HG03575 (cell line): ENCODE measurements around the gene BANP.
"Not testable (repeated sequence)": the region's sequence is repeated elsewhere in the genome, so short reads cannot be mapped to it uniquely, and the experiment has no call there.

Experiments used
- ATAC-seq: cut with Tn5 transposase; IDR thresholded peaks from one replicate; pipeline ENCODE4 v1.9.1; 2021; ENCODE audit not compliant: unreplicated experiment, insufficient number of reproducible peaks, low FRiP score; ENCODE audit errors: extremely low read depth

BANP gene

DNA sequence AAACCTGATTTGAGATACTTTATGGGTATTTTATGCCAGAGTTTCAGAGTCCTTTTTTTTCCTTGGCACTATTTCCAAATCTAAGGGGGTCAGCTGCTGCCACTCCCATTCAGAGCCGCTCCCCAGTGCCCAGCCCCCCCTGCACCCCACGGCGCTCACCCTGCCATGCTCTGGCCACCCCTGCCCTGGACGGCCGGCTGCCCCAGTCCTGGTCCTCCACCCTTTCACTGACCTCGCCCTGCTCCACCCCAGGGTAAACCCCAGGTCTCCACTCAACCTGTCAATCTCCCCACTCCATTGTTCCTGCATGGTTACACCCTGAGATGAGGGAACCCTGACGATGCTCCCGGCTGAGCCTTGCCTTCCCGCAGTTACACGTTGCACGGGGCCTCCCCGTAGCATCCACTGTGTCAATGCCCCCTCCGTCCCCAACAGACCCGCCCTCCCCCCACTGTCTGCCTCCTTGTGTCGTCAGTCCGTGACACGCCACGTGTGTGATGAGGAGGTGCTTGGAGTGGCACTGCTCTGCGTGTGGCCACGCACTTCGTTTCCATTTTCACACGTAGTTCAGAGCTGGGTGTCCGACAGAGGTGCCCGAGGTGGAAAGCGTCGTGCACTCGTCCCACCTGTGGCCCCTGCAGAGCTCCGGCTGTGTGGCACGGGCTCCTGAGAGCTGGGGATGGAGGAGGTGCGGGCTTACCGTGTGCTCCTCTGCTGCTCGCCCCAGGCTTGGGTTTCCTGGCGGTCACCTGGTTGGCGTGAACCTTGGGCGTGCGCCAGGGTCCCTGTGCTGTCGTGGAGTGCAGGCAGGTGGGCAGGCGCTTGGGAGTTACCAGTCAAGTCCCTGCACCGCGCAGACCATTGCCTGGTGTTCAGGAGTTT lies 116.5 kb downstream of the BANP start:
- ATAC-seq: no peak

DNA sequence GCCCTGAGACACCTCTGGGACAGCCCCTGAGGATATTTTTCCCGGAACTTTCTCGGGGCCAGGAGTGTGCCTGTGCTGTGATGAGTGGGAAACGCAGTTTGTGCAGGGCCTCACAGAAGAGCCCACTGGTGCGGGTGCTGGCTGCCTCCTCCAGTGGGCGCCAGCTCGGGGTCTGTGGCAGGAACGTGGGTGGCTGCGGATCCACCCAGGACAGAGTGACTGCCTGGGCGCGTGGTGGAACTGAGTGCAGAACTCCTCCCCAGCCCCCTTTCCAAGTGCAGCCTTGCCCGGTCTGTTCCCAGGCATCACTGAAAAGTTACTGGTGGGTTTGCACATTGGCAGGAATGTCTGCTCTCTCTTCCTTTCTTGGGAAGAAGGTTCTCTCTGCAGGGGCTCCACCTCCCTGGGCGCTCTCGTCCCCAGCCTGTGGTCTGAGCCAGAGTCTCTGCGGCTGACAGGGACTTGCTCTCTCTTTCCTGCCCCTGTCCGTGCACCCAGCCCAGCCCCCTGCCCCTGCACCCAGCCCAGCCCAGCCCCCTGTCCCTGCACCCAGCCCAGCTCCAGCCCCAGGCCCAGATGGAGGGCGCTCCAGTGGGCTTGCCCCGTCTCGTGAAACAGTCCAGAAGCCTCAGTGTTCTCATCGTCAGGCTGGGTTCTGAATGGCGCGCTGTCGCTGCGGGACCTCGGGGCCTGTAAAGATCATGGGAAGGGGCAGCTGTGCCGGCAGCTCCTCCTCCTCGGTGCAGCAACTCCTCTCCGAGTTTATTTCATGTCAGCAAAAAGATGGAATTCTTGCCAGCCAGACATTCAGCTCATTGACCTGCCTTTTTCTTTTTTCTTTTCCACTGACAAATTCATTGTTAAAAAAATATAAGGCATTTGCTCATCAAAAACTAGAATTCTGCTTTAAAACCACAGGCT lies 117.5 kb downstream of the BANP start:
- ATAC-seq: no peak

DNA sequence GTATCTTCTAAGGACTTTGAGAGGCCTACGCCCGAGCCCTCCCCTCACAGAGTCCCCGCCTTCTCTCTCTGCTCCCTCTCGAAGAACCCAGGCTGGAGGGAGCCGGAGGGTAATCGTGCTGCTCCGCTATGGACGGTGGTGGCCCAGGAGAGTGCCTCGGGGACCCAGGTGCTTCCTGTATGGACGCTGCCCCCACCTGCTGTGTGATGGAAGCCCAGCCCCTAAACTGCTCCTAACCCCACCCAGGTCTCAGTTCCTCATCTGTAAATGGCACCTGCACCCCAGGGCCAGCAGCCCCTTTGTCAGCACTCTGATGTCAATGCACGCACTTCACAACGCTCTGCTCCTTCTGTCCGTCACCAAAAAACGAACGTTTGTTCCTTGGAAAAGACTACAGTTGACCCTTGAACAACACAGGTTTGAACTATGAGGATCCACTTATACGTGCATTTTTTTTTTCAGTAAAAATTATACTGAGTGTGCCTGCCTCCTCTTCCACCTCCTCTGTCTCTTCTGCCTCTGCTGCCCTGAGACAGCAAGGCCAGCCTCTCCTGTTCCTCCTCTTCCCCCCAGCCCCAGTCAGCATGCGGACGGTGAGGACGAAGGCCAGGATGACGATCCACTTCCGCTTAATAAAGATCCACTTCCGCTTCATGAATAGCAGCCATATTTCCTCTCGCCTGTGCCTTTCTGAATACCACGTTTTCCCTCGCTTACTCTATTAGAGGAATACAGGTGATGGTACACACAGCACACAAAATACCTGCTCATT lies 118.3 kb downstream of the BANP start:
- no peak for ATAC-seq

DNA sequence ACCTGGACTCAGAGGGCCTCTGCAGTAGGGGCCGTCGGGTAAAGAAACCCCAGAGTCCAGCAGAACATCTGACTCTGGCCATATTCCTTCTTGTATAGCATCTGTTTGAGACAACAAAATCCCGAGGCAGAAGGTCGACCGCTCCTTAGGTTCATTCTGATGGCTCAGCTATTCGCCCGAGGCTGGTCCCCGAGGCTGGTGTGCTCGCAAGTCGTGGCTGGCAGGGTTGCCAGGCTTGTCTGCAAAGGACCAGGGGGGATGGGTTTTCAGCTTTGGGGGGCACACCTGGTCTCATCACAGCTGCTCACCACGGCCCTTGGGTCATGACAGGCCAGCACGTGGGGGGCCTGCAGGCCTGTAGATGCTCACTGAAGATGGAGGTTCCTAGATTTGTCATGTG lies 119.1 kb downstream of the BANP start:
- no peak for ATAC-seq

DNA sequence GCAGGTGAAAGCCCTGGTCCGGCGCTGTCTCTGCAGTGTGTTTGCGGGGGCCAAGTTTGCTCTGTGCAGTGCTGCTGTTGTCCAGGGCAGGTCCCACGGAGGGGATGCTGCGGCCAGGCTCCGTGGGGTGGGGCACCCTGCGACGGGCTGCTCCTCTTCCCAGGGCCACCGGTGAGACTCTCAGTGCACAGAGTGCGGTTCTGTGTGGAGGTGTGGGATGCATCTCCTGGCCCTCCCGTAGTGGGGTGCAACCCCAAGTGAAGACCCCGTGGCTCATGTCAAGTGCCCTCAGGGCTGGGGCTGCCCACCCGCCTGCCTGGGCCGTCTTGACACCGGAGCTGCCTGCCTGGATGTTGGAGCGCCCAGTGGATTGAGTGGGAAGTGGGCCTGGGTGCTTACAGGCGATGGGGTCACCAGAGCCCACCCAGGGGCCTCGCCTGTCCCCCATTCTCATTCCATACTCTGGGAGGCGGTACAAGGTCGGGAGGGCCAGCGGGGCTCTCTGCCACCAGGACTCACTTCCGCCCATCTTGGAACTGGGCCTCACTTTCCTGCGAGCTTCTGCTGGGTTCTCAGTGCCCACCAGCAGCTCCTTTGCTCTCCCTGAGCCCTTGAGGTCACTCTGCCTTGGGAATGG lies 119.9 kb downstream of the BANP start:
- no peak for ATAC-seq

DNA sequence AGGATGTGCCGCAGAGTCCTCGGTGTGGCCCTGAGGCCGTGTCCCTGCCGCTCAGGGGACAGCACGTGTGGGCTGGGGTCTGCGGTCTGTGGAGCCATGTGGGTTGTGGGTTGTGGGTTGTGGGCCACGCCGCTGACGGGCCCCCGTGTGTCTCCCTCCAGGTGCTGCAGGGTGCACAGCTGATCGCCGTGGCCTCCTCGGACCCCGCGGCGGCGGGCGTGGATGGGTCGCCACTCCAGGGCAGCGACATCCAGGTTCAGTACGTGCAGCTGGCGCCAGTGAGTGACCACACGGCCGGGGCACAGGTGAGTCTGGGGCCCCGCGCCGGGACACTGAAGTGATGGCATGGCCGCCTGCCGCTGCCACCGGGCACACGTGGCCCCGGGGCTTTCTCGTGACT lies 120.7 kb downstream of the BANP start:
- no peak for ATAC-seq

DNA sequence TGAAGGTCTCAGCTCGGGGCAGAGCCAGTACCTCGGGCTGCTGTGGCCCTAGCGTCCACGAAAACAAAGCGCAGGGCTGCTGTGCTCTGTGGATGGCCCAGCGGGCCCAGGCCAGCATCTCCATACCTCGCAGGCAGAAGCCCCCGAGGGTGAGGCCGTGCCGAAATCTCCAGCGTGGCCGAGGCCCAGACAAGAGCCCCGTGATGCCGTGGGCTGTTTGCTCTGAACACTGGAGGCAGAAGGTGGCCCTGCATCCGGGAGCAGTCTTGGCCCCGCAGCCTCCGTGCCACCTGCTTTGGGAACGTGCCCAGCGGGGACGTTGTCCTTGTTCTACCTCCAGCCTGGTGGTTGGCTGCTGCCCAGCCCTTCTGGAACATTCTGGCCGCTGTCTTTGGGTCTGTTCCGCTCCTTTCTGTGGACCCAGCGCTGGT lies 121.4 kb downstream of the BANP start:
- no peak for ATAC-seq

DNA sequence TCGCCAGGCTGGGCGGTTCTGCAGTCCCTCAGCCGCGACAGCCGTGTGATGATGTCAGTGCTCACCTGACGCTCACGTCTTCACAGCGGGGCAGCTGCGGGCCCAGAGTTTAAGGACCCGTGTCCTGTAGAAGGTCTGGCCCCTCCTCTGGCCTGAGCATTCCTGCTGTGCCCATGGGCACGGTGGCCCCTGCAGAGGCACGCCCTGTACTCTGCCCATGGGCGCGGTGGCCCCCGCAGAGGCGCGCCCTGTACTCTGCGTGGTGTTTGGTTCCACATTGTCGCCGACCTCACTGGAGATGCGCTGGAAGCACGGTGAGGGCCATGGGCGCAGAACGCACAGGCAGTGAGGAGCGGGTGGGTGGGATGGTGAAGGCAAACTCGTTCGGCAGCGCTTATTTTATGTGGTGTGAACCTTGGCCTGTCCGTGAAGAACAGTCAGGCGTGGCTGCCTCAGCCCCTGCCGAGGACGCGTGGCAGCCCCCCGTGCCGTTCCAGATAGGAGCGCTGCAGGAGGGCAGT lies 122.0 kb downstream of the BANP start:
- no peak for ATAC-seq

DNA sequence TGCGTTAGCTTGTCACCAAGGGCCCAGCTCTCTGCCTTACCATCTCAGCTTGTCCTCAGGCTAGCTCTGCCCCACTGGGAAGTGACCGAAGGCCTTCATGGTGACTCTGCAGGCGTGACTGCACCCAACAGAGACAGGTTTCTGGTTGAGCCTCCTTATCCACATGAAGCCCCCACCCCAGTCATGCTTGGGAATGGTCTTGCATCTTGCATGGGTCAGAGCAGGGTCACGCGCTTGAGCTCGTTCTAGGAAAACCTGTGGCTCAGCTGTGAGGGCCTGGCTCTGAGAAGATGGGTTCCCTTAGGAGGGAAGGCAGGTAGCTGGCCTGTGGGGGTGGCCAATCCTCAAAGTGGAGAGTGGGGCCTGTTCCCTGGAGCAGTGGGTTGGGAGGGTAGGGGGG lies 122.8 kb downstream of the BANP start:
- ATAC-seq: no peak

DNA sequence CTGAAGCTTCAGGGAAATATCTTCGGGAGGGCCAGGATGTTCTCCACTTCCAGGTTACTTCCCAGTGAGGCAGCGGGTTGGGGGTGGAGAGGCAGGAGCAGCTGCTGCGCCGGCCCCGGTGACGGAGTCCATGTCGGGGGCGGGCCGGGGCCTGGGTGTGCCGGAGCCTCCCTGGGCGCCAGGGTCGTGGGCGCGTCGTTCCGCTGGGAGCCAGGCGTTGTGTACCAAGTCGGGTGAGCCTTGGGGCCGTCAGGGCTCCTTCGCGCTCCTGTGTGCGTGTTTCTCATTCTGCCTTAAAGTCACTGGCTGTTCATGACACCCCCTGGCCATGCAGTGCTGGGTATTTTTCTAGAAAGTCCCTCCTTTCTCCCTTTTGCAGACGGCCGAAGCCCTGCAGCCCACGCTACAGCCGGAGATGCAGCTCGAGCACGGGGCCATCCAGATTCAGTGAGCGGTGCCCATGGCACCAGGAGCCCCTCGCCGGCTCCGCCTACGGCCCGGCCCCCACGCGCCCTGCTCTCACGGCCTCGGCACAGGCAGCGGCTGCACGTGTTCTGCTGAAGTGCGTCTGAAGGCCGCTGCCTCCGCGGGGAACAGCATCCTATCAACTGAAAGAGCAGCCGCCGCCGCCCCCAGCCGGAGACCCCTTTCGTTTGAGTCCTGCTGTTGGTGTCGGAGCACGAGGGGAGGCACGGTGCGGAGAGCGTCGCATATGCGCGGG lies 125.1 kb downstream of the BANP start:
- ATAC-seq: no peak

DNA sequence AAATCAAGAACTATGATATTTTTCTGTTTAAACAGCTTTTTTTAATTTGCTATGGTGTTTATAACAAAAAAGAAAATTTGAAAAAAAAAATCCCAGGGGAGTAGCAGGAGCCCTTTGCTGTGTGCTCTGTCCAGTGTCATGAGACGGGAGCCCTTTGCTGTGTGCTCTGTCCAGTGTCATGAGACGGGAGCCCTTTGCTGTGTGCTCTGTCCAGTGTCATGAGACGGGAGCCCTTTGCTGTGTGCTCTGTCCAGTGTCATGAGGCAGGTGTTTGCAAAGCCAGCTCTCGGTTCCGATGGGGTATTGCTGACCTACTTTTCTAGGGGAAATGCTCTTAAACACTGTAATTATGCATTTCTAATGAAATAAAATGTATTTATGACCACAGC lies 125.7 kb downstream of the BANP start:
- ATAC-seq: not testable (repeated sequence)

DNA sequence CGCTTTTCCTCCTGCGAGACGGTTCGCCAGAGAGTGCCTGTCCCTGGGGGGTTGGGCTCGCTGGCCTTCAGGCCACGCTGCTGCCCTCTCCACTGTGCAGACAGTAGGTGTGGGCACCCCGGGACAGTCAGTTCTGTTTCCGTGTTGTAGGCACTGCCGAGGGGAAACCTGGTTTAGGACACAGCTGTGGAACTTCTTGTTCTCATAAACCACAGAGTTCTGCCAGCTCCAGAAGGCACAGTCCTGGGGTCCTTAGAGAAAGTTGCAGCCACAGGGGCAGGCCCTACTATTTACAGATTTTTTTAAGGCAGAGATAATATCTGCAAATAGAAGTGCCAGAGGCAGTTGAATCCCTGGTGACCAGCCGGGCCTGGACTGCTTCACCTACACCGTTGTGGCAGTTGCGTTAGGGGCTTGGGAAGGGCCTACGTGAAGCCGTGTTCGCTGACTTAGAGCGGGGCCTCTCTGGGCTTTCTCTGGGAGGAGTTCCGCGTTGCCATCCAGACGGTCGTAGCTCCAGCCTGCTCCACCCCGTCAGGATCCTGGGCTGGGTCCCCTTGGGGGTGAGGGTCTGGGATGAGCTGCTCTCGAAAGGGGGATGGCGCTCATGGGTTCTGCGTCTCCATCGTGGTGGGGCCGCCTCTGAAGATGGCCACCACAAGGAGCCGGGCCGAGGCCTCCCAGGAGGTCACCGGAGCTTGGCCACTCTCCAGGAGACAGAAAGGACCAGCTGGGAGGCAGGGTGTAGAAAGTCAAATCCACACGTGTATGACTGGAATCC lies 126.3 kb downstream of the BANP start:
- ATAC-seq: no peak

DNA sequence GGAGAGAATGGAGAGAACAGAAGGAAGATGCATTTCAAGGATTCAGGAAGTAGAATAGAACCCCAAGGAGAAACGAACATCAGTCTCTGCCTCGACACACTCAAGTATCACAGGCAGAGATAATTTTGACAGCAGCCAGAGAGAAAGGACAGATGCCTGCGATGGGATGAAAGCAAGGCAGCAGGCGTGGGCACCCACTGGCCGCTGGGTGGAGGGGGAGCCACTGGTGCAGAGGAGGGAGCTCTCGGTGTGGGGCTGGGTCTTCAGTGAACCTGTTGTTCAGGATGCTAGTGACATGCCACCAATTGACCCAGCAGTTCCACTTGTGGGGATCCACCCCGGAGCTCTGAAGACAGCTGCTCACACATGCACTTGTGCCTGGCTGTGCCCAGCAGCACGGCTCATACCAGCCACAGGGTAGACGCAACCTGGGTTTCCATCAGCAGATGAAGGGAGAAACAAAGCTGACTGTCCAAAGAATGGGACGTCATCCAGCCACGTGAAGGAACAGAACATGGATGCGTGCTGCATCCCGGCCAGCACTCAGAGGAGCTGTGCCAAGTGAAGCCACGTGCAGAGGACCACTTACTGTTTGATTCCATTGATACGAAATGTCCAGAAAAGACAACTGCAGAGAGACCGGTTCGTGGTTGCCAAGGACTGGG lies 127.0 kb downstream of the BANP start:
- no peak for ATAC-seq

DNA sequence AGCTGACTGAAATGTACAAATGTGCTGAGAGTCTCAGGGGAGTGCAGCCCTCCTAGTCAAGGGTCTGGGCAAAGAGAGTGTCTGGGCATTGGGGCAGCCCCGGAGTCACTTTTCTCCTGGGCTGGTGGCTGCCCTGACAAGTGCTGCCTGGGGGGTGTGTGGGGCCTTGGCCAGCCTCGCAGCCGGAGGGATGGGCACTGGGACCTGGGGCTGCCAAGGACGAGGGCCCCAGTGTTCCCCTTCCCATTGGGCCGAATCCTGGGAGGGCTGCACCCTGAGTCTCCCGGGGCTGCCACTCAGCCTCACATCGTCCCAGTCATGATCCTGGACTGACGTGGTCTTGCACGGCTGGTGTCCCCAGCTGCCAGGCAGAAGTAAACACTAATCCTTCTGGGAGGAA lies 132.3 kb downstream of the BANP start:
- ATAC-seq: no peak

DNA sequence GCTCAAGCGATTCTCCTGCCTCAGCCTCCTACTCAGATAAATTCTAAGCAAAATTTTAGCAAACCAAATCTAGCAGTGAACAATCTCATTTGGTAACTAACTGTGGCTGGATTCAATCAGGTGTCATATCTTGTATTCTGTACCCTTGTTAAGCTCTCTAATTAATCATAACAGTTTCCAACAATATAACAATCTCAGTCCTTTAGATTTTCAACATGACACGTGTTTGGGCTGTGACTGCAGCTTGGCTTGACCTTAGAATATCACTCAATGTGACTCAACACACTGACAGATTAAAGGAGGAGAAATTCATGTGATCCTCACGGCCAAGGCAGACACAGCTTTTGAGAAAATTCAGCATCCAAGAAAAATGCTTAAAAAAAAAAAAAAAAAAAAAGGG lies 133.6 kb downstream of the BANP start:
- ATAC-seq: no peak

DNA sequence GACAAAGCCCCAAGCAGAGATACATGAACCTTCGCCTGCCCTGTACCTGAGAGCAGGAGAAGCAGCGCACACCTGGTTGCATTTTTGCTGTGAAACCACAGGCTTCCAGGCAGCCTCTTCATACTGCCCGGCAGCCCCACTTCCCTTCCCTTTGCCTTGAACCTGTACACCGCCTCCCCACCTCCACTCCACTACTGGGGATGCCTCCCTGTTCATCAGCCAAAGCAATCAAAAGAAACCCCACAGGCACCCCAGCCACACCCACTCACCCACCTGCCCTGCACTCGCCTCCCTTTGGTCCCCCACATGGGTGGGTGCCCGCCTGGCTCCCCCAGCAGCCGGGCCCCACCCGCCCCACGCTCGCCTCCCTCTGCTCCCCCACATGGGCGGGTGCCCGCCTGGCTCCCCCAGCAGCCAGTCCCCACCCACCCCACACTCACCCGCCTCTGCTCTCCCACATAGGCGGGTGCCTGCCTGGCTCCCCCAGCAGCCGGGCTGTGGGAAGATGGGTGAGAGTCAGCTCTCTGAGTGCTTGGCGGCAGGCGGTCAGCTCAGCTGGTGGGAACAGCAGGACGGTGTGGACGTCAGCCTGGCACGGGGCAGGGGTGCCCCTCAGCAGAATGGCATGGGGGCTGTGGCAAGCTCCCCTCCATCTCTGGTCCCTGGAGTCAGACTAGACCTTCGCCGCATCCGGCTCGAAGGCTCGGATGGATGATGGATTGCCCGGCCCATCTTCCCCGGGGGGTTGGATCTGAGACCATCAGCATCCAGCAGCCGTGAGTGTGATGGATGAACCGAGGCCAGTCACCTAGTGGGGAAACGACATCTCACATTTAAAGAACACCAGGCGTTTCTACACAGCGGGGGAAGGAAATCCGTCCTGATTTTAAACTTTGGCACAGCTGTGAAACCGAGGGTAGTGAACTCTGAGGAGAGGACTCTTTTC lies 135.6 kb downstream of the BANP start:
- ATAC-seq: no peak
